ENCODE results near the gene PDLIM4.

- TF ChIP-seq YY1 (IDR thresholded peaks at IDR 0.05; ENCODE audit: insufficient read depth, insufficient read length): no peak
- TF ChIP-seq SUZ12 (IDR thresholded peaks at IDR 0.05; ENCODE audit: extremely low read depth, insufficient read depth, insufficient read length): no peak
These were observed 47.9 kb downstream of the PDLIM4 start for GRCh38 chr5:132305420-132305819.

Measured in NT2/D1 (cell line).